Neural crest cell (in vitro differentiated cells): ENCODE data around the gene NBR1. TPM values are rescaled to one million over a fixed set of nuclear protein-coding genes. Genes with fewer than 3 reads are reported as not detected.
A peak's percentile ranks its signal among the peaks of the same experiment; 100 is the strongest.
"Not testable (repeated sequence)": the region's sequence is repeated elsewhere in the genome, so short reads cannot be mapped to it uniquely, and the experiment has no call there.

ENCODE experiments used
- DNase-seq: peaks from one replicate; pipeline ENCODE4 v3.0.0; 2021; ENCODE audit warnings: low read depth, mixed read lengths, low spot score
- H3K27ac Mint-ChIP-seq: one replicate; pipeline ENCODE4 v1.8.0; 2021; ENCODE audit warnings: mild to moderate bottlenecking, mixed read lengths; ENCODE audit not compliant: unreplicated experiment
- H3K27me3 Mint-ChIP-seq: 2 replicates; pipeline ENCODE4 v1.8.0; 2021; ENCODE audit warnings: low read depth, mild to moderate bottlenecking, mixed read lengths
- H3K36me3 Mint-ChIP-seq: 2 replicates; pipeline ENCODE4 v1.8.0; 2021; ENCODE audit warnings: low read depth, mild to moderate bottlenecking, mixed read lengths
- H3K4me1 Mint-ChIP-seq: 2 replicates; pipeline ENCODE4 v1.8.0; 2021; ENCODE audit warnings: mixed read lengths
- H3K4me3 Mint-ChIP-seq: one replicate; pipeline ENCODE4 v1.8.0; 2021; ENCODE audit warnings: mild to moderate bottlenecking, mixed read lengths
- H3K9me3 Mint-ChIP-seq: 2 replicates; pipeline ENCODE4 v1.8.0; 2021; ENCODE audit warnings: mixed read lengths
- total RNA-seq: library from RNA; stranded (reverse); gene quantifications from 2 replicates; pipeline ENCODE4 v1.2.1, GENCODE V29; 2021
- TF ChIP-seq, protein P1 (sequence below): fragments of 200-600 bp; sonication (generic); conservative IDR thresholded peaks from 2 replicates; pipeline ENCODE4 v1.5.0; 2021; ENCODE audit warnings: antibody characterized with exemption, mild to moderate bottlenecking

The NBR1 gene
- total RNA-seq, 1 donor from 2014 or later: 33.7 TPM

DNA sequence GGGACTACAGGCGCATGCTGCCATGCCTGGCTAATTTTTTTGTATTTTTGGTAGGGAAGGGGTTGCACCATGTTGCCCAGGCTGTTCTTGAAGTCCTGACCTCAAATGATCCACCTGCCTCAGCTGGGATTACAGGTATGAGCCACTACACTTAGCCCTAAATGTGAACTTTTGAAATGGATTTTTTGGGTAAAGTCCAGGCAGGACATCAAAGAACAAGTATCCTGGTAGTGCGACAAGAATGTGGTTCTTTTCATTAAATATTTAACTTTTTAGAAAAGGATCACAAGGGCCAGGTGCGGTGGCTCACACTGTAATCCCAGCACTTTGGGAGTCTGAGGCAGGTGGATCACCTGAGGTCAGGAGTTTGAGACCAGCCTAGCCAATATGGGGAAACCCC is 15.3 kb upstream of the NBR1 start:
- TF ChIP-seq, protein P1, sequence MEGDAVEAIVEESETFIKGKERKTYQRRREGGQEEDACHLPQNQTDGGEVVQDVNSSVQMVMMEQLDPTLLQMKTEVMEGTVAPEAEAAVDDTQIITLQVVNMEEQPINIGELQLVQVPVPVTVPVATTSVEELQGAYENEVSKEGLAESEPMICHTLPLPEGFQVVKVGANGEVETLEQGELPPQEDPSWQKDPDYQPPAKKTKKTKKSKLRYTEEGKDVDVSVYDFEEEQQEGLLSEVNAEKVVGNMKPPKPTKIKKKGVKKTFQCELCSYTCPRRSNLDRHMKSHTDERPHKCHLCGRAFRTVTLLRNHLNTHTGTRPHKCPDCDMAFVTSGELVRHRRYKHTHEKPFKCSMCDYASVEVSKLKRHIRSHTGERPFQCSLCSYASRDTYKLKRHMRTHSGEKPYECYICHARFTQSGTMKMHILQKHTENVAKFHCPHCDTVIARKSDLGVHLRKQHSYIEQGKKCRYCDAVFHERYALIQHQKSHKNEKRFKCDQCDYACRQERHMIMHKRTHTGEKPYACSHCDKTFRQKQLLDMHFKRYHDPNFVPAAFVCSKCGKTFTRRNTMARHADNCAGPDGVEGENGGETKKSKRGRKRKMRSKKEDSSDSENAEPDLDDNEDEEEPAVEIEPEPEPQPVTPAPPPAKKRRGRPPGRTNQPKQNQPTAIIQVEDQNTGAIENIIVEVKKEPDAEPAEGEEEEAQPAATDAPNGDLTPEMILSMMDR: no peak
- H3K9me3 Mint-ChIP-seq: no peaks in the 10 kb centered on the region
- H3K4me1 Mint-ChIP-seq: no peaks in the 10 kb centered on the region
- no peak overlapping the region for H3K27ac Mint-ChIP-seq
- peaks cover 5% of the 10 kb centered on the region for H3K36me3 Mint-ChIP-seq
- H3K27me3 Mint-ChIP-seq: no peaks in the 10 kb centered on the region
- DNase-seq: no peak
- H3K4me3 Mint-ChIP-seq: no peak overlapping the region

DNA sequence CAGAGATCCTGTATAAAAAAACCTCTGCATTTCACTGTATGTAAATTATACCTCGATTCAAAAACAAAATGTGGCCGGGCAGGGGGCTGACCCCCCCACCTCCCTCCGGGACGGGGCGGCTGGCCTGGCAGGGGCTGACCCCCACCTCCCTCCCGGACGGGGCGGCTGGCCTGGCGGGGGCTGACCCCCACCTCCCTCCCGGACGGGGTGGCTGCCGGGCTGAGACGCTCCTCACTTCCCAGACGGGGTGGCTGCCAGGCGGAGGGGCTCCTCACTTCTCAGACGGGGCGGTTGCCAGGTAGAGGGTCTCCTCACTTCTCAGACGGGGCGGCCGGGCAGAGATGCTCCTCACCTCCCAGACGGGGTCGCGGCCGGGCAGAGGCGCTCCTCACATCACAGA is 11.8 kb upstream of the NBR1 start:
- H3K36me3 Mint-ChIP-seq, H3K27ac Mint-ChIP-seq, H3K4me1 Mint-ChIP-seq, H3K9me3 Mint-ChIP-seq, H3K4me3 Mint-ChIP-seq, H3K27me3 Mint-ChIP-seq, DNase-seq: not testable (repeated sequence)

DNA sequence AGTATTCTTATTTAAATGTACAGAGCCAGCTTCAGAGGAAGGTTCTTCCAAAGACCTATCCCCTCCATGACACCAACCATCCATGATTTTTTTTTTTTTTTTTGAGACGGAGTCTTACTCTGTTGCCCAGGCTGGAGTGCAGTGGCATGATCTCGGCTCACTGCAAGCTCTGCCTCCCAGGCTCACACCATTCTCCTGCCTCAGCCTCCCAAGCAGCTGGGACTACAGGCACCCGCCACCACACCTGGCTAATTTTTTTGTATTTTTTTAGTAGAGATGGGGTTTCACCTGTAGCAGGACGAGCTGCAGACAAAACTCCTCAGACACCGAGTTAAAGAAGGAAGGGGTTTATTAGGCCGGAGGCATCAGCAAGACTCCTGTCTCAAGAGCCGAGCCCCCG is 11.1 kb upstream of the NBR1 start:
- DNase-seq, H3K9me3 Mint-ChIP-seq, H3K4me1 Mint-ChIP-seq, H3K4me3 Mint-ChIP-seq, H3K27me3 Mint-ChIP-seq, H3K36me3 Mint-ChIP-seq, H3K27ac Mint-ChIP-seq: not testable (repeated sequence)

DNA sequence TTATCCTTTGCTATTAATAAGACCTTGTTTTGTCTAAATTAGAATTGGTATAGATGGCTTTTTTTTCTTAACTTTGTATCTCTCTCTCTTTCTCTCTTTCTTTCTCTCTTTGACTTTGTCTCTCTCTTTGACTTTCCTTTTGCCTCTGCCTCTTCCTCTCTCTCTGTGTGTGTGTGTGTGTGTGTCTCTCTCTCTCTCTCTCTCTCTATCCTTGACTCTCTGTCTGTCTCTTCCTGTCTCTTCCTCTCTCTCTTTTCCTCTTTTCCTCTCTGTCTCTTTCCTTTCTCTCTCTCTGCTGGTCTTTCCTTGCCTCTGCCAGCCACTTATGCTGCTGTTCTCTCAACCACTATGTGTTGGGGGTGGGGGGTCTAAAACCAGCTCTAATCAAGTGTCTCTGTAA is 5.0 kb upstream of the NBR1 start:
- H3K27me3 Mint-ChIP-seq, H3K27ac Mint-ChIP-seq, H3K36me3 Mint-ChIP-seq, H3K4me1 Mint-ChIP-seq, H3K4me3 Mint-ChIP-seq, DNase-seq, H3K9me3 Mint-ChIP-seq: not testable (repeated sequence)

DNA sequence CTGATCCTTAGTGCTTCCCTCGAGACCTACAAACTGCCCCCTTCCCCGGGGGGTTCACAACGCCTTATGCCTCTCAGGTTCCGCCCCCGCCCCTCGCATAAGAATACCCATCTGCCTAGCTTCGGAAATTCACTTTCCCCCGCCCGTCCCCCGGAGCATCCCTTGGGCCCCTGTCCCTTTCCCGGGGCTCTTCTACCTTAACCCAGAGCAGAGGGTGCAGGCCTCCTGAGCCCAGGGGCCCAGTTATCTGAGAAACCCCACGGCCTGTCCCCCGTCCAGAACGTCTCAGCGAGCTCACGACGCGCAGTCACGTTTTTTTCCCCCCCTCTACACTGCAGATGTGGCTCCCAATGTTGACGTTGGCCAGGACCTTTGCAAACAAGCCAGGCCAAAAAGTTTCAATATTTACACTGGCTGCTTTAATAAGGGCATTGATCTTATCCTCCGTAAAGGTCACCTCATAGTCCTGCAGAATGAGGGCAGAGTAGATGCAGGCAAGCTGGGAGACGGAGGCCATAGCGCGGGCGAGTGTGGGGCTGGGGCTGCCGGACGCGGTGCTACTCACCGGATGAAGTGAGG is 1.4 kb upstream of the NBR1 start:
- Mint-ChIP-seq H3K27ac (no peak overlapping the region), H3K36me3 (no peaks in the 10 kb centered on the region), H3K9me3 (no peaks in the 10 kb centered on the region), H3K27me3 (no peaks in the 10 kb centered on the region), H3K4me1 (no peaks in the 10 kb centered on the region), H3K4me3 (no peak overlapping the region)
- no peak for DNase-seq
- TF ChIP-seq, protein P1: no peak

DNA sequence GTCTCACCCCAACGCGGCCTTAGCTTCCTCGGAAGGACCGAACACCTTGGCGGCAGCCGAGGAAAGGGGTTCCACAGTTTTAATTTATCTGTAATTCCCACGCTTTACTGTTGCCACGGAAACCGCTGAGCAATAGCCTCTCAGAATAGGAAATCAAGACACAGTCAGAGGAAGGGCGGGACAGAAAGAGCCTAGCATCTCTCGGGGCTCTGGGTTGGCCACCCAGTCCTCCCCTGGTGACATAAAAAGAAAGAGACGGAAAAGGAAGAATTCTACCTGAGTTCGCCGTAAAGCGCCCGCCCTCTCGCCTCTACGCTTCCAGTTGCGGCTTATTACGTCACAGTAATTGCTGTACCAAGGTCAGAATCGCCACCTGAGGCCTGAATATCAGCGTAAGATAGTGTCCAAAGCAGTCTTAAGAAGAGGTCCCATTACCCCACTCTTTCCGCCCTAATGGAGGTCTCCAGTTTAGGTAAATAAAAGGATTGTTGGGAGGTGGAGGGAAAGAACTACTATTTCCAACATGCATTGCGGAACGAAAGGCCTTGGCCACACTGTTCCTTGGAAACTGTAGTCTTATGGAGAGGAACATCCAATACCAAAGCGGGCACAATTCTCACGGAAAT is 761 bp upstream of the NBR1 start:
- TF ChIP-seq, protein P1: no peak
- DNase-seq: peak; percentile 53
- peaks cover 3% of the 10 kb centered on the region for H3K4me1 Mint-ChIP-seq
- no peaks in the 10 kb centered on the region for H3K36me3 Mint-ChIP-seq
- no peak overlapping the region for H3K27ac Mint-ChIP-seq
- H3K27me3 Mint-ChIP-seq: no peaks in the 10 kb centered on the region
- H3K9me3 Mint-ChIP-seq: no peaks in the 10 kb centered on the region
- no peak overlapping the region for H3K4me3 Mint-ChIP-seq

DNA sequence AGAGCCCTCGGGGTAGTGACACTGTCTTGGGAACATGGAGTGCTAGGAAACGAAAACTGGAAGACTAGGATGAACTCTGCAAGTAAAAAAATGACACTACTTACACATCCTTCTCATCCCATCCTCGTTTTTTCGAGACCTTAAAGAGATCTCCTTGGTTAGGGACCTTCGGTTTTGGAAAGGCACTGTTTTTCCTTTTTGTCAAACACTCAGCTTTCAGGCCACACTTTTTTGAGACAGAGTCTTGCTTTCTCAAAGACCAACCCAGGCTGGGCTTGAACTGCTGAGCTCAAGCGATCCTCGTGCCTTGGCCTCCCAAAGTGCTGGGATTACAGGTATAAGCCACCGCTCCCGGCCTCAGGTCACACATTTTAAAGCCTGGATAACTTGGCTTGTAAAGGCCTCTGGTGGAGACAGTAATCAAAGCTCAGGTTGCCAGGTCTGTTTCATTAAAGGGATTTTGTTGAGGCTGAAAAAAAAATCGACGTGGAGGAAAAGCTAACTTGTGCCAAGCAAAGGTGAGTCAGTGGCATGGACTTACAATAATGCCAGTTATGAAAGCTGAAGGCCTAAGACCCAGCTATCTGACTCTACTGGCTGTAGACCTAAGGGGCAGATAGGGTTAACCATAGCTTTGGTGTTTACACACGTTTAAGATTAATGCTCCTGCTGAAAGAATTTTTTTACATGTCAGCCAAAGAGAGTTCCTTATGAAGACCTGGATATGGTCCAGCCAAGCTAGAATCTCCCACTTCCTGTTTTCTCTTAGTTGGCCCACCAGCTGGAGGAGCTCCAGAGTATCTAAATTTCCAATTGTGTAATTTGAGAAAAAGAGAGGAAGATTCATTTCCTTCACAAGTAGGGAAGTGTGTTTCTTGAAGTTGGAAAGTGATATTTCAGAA is 823 bp downstream of the NBR1 start:
- no peak for DNase-seq
- TF ChIP-seq, protein P1: no peak
- no peaks in the 10 kb centered on the region for H3K27me3 Mint-ChIP-seq
- no peaks in the 10 kb centered on the region for H3K36me3 Mint-ChIP-seq
- H3K9me3 Mint-ChIP-seq: no peaks in the 10 kb centered on the region
- H3K27ac Mint-ChIP-seq: no peak overlapping the region
- peaks cover 10% of the 10 kb centered on the region for H3K4me1 Mint-ChIP-seq
- no peak overlapping the region for H3K4me3 Mint-ChIP-seq
